ENCODE results near the gene NR6A1.

NR6A1 gene

DNA sequence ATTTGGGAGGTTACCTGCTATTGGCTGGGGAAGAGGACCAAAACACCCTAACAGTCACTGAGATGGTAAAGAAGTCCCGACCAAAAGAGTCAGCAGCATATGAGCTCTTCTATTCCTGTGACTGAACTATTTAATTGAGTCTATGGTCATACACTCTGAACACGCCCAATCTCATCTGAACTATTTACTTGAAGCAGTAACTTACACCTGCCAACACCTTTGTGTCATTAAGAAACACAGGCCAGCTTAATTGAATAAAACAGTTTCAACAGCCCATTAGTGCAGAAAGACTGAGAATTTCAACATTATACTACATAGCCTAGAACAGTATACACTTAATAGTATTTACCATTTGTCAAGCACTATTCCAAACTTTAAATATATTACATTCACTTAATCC is 47.8 kb downstream of the NR6A1 start:
- no peak for DNase-seq (ENCODE audit: low spot score)

DNA sequence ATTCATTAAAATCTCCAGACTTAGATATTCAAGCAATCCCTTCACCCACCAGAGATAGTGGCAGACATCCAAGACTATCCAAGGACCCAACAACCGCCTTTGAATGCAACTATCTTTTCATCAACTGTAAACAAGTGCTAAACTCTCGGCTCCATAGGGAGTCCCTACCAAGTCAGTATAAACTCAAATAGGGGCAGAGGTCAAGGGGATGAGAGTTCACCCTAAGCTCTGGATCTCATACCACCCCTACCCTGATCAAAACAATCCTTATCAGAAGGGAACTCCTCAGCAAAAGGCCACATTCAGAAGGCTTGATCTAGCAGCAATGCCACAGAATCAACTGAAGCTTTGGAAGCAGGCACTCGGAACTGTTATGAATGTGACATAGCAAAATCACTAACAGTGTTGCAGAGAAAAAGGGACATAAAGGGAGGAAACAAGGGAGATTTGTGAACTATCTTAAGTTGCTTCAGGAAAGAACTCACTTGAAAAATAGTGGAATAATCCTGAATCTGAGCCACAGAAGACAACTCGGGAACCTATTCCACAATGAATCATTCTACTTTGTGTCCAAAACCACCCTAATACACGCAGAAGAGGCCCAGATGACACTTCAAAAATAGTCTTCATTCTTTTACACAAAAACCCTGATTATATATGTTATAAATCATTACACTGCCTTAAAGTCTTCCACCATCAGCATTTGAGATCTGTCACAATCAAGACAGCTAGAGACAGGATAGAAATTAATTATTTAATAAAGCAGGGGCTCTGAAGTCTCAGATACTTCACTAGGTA is 49.8 kb downstream of the NR6A1 start:
- DNase-seq (ENCODE audit: low spot score) = peak; percentile 69

DNA sequence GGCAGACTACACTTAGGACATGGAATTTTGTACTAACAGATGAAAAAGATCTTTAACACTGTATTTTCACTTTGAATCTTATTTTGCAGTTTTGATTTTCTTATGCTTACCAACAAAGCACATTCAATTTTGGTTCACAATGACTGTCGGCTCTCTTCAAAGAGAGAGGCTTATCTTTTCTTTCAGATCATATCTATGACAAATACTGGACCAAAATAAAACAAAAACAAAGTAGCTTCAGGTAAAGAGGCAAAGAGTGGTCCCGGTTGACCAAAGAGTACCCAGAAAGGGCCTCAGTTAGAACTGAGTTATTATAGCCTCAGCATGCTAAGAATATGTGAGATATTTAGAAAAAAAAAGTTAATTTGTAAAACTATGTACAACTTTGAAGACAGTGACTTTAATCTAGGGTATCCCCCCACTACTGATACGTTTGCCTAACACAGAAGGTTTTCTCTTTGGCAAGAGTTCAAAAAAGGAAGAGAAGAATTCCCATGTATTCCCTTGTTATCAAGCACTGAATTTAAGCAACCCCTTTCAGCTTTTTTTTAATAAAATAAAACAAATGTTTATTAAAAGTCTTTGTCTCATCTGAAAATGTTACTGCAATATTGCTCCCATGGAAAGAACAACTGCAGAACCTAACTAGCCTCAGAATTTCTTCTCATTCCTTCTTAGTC is 50.5 kb downstream of the NR6A1 start:
- no peak for DNase-seq (ENCODE audit: low spot score)

DNA sequence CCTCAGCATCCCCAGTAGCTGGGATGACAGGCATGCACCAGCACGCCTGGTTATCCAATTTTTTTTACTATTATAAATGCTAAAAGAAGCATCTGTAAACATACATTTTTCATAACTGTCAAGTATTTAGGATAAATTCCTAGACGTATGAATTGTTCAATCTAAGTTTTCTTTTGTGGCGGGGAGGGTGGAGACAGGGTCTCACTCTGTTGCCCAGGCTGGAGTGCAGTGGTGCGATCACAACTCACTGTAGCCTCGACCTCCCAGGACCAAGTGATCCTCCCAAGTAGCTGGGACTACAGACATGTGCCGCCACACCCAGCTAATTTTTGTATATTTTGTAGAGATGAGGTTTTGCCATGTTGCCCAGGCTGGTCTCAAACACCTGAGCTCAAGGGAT is 52.2 kb downstream of the NR6A1 start:
- no peak for DNase-seq (ENCODE audit: low spot score)

DNA sequence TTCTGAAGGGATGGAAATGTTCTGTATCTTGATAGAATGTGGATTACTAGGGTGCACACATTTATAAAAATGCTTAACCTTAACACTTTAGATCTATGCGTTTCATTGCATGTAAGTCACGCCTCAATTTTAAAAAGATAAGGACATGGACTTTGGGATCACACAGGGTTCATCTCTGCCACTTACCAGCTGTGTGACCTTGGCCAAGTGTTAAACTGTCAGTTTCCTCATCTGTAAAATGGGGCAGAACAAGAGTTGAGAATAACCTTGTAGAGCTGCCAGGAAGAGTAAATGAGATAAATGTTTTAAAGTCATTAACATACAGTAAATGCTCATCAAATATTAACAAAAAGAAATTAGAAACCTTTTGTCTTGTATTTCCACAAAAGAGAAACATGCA is 53.5 kb downstream of the NR6A1 start:
- no peak for DNase-seq (ENCODE audit: low spot score)

DNA sequence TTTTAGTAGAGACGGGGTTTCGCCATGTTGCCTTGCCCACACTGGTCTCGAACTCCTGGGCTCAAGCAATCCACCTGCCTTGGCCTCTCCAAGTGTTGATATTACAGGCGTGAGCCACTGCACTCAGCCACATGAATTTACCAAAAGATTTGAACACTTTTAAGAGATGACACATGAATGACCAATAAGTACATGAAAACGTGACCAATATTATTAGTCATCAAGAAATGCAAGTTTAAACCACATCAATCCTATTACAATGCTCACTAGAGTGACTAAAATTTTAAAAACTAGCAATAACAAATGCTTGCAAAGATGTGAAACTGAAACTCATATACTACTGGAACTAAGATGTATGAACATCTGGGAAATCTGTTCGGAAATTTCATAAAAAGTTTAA is 54.3 kb downstream of the NR6A1 start:
- DNase-seq (ENCODE audit: low spot score) = peak; percentile 37

DNA sequence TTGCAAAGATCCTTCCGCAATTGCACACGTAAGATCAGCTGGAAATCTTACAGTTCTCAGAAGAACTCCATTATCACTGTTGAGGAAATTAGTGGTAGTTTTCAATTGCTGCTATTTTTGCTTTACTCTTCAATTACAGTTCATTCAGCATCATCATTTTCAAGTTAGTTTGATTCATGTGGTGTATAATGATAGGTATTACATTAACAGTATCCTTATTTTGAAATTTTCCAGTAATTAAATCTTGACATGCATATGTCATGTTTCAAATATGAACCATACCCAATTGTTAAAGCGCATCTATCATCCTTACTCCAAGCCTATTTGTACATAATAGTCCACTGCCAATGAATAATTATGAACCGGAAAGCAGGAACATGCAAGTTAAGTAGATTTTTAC is 60.3 kb downstream of the NR6A1 start:
- no peak for DNase-seq (ENCODE audit: low spot score)

DNA sequence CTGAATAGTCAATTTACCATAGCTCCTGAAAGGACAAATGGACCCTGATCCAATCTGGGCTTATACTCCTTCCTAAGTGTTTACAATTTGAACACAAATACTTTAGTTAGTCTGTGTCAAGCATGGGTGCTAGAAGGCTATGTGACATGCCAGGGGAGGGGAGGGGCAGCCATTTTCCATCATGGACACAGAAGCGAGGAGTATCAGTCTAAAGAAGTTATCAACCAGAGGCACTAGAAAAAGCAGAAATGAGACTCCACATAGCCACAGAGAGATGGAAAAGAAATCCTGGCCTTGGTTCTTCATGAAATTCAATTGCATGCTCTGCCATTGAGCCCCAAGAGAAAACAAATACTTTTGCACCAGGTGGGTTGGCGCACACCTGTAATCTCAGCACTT is 61.8 kb downstream of the NR6A1 start:
- no peak for DNase-seq (ENCODE audit: low spot score)

DNA sequence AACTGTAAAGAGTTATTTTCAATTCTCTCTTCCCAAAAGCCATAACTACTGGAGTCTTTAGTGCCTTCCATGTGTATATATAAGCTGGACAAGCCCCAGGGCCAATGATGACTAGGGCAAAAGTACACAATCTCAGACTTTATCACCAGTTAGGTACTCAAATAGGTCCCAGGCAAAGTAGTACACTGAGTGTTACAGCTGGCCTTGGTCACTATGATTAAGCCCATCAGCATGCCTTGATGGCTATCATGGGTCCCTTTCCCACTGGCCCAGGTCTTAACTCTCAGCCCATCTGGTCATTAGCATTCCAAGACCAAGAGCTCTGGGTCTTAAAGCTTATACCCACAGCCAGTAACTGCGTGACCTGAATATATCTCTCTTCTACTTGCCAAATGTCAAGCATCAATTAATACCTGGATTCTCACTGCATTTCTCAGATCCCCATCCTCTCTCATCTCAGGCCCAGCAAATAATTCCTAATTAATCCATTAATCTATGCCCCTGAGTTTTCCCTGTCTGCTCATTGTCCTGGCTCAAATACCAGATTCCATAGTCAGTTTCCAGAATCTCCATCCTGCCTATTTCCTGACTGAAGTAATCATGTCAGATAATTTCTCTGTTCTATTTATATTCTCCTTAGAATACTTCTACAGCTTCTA is 62.3 kb downstream of the NR6A1 start:
- DNase-seq (ENCODE audit: low spot score) = peak; percentile 49

DNA sequence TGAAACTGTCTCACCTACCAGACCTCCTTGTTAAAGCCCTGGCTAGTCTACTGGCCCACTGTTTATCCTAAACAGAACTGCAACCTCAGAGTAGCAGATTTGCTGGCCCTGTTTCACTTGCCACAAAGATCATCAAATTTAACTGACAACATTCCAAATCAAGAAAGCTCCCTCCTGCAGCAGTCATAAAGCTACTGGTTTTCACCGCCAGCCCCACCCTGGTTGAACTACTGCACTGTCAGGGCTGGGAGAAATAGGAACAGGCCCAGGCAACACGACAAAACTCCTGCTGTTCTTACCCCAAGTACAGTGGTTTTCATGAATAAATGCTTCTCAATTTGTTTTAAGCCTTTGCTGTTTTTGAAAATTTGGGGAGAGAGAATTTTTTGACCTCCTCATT is 63.0 kb downstream of the NR6A1 start:
- DNase-seq (ENCODE audit: low spot score) = peak; percentile 22

DNA sequence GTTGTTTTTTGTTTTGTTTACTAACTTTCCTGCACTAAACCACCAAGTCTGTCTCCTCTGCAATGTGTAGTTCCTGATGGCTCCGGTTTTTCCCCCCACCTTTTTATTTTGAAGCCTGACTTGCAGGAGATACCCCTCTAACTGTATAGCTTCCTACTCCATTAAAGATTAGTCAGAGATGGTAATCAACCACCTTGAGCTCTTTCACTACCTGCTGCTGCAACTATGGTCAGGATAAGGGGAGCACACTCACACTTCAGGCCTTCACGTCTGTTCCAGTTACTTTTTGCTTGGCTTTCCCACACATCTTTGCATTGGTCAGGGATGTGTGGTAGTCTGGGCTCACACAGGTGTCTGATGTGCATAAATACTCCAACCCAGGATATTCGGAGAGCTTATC is 63.4 kb downstream of the NR6A1 start:
- DNase-seq (ENCODE audit: low spot score) = no peak

DNA sequence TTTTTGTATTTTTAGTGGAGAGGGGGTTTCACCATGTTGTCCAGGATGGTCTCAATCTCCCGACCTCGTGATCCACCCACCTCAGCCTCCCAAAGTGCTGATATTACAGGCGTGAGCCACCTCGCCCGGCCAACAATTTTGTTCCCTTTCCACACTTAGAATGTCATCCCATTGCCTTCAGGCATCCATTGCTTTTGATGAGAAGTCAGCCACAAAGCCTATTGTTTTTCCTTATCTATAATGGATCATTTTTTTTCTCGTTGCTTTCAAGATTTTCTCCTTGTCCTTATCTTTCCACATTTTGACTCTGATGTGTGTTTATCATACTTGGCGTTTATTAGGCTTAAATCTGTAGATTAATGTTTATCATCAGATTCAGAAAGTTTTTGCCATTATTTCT is 64.4 kb downstream of the NR6A1 start:
- no peak for DNase-seq (ENCODE audit: low spot score)

DNA sequence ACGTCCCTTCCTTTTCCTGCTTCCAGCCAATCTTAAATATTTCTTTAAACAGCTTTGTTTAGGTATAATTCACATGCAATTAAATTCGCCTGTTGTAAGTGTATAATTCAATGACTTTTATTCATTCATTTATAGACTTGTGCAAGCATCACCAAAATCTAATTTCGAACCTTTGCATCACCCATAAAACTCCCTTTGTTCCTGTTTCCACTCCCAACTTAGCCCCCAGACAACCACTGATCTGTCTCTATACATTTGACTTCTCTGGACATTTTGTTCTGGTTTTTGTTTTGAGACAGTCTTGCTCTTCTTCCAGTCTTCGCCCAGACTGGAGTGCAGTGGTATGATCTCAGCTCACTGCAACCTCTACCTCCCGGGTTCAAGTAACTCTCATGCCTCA is 71.5 kb downstream of the NR6A1 start:
- DNase-seq (ENCODE audit: low spot score) = no peak

DNA sequence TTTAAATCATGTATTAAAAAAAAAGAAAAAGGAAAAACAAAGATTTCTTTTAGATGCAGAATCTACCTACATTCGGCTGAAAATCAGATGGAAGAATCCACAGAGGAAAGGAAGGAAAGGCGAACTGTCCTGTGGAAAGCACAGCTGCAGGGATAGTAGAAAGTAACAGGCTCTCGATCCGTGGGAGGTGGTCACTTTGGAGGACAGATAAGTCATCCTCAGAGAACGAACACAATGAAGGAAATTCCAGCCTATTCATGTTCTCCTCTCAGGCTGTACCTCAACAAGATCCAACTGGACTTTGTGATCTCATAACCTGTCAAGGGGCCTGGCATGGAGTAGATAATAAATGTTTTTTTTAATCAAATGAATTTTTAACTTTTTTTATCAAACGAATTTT is 72.8 kb downstream of the NR6A1 start:
- no peak for DNase-seq (ENCODE audit: low spot score)

DNA sequence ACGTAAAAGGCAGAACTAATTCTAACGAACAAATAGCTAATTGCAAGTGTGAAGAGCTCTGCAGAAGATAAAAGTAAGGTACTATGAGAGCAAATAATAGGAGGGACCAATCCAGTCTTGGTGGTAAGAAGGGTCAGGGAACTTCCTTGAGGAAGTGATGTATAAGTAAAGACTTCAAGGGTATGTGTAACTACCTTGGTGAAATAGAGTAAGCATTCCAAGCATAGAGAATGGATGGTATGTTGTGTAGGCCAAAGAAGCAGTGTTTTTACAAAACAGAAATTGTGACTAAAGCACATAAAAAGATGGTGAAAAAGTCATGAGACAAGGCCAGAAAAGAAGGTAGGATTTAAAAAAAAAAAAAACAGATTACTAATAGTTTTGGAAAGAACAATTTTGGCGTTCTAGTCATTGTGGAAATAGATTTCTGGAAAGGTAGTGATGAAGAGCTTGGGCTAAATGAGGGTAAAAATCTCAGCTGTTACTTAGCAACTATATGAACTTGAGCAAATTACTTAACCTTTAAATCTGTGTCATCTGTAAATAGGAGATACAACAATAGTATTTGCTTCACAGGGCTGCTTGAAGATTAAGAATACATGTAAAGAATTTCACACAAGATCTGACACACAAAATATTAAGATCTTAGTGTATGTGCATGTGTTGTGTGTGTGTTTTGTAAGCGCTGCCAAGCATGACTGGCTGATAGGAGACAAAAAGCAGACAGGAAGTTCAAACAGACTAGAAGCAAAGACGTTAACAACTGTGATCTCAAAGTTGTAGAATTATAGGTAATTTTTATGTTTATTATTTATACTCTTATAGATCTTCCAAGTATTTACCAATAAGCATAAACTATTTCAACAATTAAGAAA is 73.5 kb downstream of the NR6A1 start:
- no peak for DNase-seq (ENCODE audit: low spot score)

DNA sequence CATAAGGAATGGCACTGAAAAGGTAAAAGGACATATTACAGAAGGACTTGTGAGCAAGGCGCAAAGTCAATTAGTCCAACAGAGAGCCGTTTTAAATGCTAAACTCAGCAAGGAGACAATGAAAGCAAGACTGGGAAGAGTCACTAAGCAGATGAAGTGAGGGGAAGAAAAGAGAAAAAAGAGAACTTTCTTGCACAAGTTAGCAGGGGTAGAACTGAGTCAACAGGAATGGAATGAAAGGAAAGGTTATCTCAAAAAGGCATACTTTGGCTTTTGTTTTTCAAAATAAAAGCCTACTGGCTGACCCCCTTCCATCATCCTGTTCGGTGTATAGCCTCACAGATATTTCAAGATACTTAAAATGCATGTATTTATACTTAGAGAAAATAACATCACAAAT is 75.0 kb downstream of the NR6A1 start:
- no peak for DNase-seq (ENCODE audit: low spot score)

DNA sequence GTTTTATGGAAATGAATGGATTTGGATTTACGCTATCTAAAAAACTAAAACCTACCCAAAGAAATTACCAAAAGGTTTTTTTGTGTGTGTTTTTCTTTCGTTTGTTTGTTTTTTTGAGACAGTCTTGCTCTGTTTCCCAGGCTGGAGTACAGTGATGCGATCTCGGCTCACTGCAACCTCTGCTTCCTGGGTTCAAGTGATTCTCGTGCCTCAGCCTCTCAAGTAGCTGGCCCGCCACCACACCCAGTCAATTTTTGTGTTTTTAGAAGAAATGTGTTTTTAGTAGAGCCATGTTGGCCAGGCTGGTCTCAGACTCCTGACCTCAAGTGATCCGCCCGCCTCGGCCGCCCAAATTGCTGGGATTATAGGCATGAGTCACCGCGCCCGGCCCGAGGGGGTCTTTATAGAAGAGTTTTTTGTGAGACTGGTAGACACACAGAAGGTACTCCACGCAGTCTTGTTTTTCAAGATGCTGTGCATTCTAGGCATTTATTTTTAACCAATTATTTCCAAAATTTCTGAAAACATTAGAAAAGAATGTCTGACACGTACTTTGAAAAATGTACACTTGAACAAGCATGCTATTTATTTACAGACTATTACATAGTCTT is 75.7 kb downstream of the NR6A1 start:
- no peak for DNase-seq (ENCODE audit: low spot score)

DNA sequence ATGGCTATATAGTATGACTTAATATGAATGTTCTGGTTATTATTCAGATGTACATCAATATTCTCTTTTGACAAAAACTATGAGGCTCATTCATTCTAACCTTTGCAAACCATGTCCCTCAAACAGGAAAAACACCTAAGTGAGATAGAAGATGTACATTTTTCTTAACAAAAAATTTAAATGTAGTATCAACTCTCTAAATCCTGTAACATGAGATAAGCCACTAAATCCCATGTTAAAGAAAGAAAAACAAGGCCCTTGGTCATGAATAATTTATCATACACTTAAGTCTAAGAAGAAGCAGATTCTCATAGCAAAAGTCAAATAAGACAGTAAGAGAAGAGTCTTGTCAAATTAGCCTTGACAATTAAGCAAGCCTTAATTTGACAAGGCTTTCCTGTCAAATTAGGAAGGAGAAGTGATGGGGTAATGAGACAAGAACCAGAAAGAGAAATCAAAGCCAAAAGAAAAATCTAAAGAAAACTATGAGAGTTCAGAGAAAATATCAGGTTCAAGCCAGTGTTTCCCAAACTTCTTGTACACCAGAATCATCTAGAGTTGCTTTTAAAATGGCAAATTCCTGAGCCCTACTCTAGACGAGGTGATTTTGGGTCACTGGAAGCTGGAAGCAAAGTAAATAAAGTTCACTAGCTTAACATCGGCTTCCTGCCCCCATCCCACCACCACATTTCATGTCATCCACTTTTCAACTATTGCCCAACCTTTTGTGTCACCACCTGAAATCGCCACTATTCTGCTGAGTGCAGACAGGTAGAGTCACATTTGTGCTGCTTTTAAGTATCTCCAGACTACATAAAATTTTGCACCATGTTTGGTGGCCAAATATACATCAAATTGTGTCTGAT is 76.5 kb downstream of the NR6A1 start:
- DNase-seq (ENCODE audit: low spot score) = no peak

DNA sequence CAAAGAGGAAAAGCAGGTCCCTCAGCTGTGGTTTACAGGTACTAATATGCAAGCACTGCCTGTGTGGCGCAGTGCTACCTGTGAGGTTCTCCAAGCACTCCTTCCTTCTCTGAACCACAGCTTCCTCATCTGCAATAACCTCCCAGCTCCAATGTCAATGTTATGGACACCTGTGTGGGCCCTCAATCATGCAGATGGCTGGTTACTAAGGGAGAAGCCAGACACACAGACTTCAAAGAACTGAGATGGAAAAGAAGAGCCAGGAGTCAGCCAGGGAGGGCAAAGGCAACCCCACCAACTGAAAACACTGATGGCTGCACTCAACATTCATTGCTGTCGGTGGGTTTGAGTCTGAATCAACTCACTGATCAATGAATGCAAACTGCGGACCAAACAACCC is 77.7 kb downstream of the NR6A1 start:
- DNase-seq (ENCODE audit: low spot score) = no peak

DNA sequence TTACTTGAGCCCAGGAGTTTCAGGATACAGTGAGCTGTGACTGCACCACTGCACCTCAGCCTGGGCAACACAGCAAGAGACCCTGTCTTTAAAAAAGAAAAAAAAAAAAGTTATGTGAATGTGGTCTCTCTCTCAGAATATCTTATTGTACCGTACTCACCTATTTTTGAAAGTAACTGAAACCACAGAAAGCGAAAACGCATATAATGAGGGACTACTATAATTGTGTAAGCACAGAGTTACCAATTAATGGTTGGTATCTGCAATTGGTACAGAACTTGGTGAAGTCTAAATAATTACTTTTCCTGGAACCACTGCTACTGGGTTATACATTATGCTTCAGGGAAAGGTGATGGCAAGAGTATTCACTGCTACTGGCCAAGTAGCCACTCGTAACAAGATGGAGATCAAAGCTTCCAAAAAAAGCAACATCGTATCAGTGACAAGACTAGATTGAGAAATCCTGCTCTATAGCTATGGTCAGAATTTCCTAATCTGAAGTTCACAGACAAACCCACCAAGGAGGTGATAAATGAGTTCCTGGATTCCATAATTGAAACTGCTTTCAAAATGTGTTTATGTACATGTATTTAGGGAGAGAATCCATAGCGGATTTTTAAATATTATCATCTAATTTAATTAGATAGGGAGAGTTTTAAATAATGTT is 82.7 kb downstream of the NR6A1 start:
- no peak for DNase-seq (ENCODE audit: low spot score)

Data from LoVo (cell line).